AG10803 (cell line): ENCODE data around the gene DPH2.

Experiments
- DNase-seq: peaks from one replicate; pipeline ENCODE4 v3.0.0; 2010; ENCODE audit warnings: low read depth
- H3K4me3 ChIP-seq: 2 replicates; pipeline ENCODE4 v1.5.1; 2011; ENCODE audit warnings: mild to moderate bottlenecking, low read length, control low read depth
- TF ChIP-seq, protein P1 (sequence below): conservative IDR thresholded peaks from 2 replicates; pipeline ENCODE4 v1.5.1; 2011; ENCODE audit warnings: mild to moderate bottlenecking, low read length, control low read depth, inconsistent platforms

DPH2 gene, protein sequence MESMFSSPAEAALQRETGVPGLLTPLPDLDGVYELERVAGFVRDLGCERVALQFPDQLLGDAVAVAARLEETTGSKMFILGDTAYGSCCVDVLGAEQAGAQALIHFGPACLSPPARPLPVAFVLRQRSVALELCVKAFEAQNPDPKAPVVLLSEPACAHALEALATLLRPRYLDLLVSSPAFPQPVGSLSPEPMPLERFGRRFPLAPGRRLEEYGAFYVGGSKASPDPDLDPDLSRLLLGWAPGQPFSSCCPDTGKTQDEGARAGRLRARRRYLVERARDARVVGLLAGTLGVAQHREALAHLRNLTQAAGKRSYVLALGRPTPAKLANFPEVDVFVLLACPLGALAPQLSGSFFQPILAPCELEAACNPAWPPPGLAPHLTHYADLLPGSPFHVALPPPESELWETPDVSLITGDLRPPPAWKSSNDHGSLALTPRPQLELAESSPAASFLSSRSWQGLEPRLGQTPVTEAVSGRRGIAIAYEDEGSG

GRCh38 chr1:43969746-43970466, at the start of gene DPH2:
Gene DPH2, plus strand, starts transcription at chr1:43970010. Its CDS starts 166 bp downstream, at chr1:43970176.
- DNase-seq = peak; percentile 96
- peak within 1 kb of the TSS; percentile 99 for H3K4me3 ChIP-seq
- TF ChIP-seq, protein P1, sequence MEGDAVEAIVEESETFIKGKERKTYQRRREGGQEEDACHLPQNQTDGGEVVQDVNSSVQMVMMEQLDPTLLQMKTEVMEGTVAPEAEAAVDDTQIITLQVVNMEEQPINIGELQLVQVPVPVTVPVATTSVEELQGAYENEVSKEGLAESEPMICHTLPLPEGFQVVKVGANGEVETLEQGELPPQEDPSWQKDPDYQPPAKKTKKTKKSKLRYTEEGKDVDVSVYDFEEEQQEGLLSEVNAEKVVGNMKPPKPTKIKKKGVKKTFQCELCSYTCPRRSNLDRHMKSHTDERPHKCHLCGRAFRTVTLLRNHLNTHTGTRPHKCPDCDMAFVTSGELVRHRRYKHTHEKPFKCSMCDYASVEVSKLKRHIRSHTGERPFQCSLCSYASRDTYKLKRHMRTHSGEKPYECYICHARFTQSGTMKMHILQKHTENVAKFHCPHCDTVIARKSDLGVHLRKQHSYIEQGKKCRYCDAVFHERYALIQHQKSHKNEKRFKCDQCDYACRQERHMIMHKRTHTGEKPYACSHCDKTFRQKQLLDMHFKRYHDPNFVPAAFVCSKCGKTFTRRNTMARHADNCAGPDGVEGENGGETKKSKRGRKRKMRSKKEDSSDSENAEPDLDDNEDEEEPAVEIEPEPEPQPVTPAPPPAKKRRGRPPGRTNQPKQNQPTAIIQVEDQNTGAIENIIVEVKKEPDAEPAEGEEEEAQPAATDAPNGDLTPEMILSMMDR = peak; percentile 2; the same call in 1 of the 2 replicates

DNA sequence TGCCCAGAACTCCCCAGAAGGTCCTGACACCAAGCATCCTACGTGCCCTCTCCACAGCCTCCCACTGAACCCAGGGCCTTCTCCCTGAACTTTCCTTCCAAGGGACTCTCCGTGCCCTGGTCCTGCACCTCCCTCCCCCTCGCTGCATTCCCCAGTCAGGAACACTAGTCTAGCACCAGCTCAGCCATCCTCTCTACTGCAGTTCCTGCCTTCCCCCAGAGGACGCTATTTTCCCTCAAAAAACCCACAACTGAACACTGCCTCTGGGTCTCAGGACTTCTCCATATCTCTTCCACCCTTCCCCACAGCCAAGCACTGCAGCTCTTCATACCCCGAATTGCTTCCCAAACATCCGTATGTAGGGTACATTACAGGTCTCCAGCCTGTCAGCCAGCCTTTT, 48.8 kb upstream of the DPH2 start:
- no peak for DNase-seq
- H3K4me3 ChIP-seq = no peak overlapping the region
- TF ChIP-seq, protein P1 = no peak

DNA sequence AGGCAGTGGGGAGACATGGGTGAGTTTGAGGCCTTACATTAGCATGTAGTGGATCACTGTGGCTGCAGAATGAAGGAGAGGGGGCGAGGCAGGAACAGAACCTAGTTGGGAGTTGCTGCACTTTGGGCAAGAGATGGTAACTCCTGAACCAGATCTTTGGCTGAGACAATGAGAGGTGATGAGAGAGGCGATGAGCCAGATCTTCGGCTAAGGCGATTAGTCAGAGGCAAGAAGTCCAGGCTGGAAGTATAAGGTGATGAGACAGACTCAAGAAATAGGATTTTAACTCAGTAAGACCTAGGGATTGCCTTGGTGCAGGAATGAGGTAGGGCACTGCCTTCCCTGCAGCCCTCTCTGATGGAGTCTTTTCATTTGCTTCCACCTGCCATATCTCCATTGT, 45.3 kb upstream of the DPH2 start:
- TF ChIP-seq, protein P1 = no peak
- no peak overlapping the region for H3K4me3 ChIP-seq
- no peak for DNase-seq

DNA sequence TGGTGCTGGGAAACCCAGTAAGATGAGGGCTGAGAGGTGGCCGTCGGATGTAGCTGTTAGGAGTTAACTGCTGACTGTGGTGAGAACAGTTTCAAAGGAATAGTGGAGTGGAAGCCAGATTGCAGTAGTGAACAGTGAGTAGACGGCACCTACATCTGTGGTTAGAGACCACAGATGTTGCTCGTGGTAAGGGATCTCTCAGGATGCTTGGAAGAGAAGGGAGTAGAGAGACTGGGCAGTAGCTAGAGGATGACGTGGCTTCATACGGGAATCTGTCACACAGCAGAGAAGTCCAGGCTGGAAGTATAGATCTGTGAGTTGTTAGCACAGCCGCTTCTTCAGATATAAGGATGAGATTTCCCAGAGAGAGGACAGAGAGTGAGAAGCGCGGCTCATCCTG, 44.0 kb upstream of the DPH2 start:
- H3K4me3 ChIP-seq = no peak overlapping the region
- DNase-seq = no peak
- TF ChIP-seq, protein P1 = no peak

- no peak overlapping the region for H3K4me3 ChIP-seq
- TF ChIP-seq, protein P1 = peak; percentile 33
- no peak for DNase-seq
These were observed 39.5 kb upstream of the DPH2 start for GRCh38 chr1:43930168-43930948.

- H3K4me3 ChIP-seq = no peak overlapping the region
- DNase-seq = no peak
- TF ChIP-seq, protein P1 = no peak
These were observed 38.9 kb upstream of the DPH2 start for GRCh38 chr1:43930949-43931275.
